ENCODE measurements around the gene SUPT3H. TPM values are rescaled to one million over a fixed set of nuclear protein-coding genes. Genes with fewer than 3 reads are reported as not detected.

Gene SUPT3H
- 10 to 100 TPM; 19.3 to 24.0 (median 23.2) TPM for polyA plus RNA-seq (ENCODE audit: insufficient read length in 4 of 4)

- peak; percentile 92 to 97 (median 94) for DNase-seq (ENCODE audit: low read depth in 4 of 4, low spot score in 3 of 4)
These were observed at the start of gene SUPT3H for GRCh38 chr6:45377554-45378333. TSS of gene SUPT3H (minus strand) at chr6:45377934.

- DNase-seq (ENCODE audit: low read depth in 4 of 4, low spot score in 3 of 4): no peak
These were observed 48.5 kb upstream of the SUPT3H start for GRCh38 chr6:45426251-45426650.

- no peak for DNase-seq (ENCODE audit: low read depth in 4 of 4, low spot score in 3 of 4)
These were observed 46.7 kb upstream of the SUPT3H start for GRCh38 chr6:45424451-45424861.

GRCh38 chr6:45423824-45424450 lies 46.2 kb upstream of the SUPT3H start:
- DNase-seq (ENCODE audit: low read depth in 4 of 4, low spot score in 3 of 4): no peak

GRCh38 chr6:45423111-45423823 lies 45.5 kb upstream of the SUPT3H start:
- no peak for DNase-seq (ENCODE audit: low read depth in 4 of 4, low spot score in 3 of 4)

GRCh38 chr6:45422503-45423110 lies 44.9 kb upstream of the SUPT3H start:
- DNase-seq (ENCODE audit: low read depth in 4 of 4, low spot score in 3 of 4): no peak

GRCh38 chr6:45421709-45422502 lies 44.2 kb upstream of the SUPT3H start:
- peak in 1 of 4 donors; percentile 47 for DNase-seq (ENCODE audit: low read depth in 4 of 4, low spot score in 3 of 4)

GRCh38 chr6:45420909-45421708 lies 43.4 kb upstream of the SUPT3H start:
- DNase-seq (ENCODE audit: low read depth in 4 of 4, low spot score in 3 of 4): no peak

- no peak for DNase-seq (ENCODE audit: low read depth in 4 of 4, low spot score in 3 of 4)
These were observed 42.6 kb upstream of the SUPT3H start for GRCh38 chr6:45420083-45420908.

GRCh38 chr6:45419571-45420082 lies 41.9 kb upstream of the SUPT3H start:
- DNase-seq (ENCODE audit: low read depth in 4 of 4, low spot score in 3 of 4): peak in 1 of 4 donors; percentile 49

- DNase-seq (ENCODE audit: low read depth in 4 of 4, low spot score in 3 of 4): no peak
These were observed 39.7 kb upstream of the SUPT3H start for GRCh38 chr6:45417436-45417835.

GRCh38 chr6:45416700-45417099 lies 39.0 kb upstream of the SUPT3H start:
- DNase-seq (ENCODE audit: low read depth in 4 of 4, low spot score in 3 of 4): no peak

- DNase-seq (ENCODE audit: low read depth in 4 of 4, low spot score in 3 of 4): no peak
These were observed 38.2 kb upstream of the SUPT3H start for GRCh38 chr6:45415788-45416518.

- no peak for DNase-seq (ENCODE audit: low read depth in 4 of 4, low spot score in 3 of 4)
These were observed 37.6 kb upstream of the SUPT3H start for GRCh38 chr6:45415315-45415714.

- DNase-seq (ENCODE audit: low read depth in 4 of 4, low spot score in 3 of 4): no peak
These were observed 34.2 kb upstream of the SUPT3H start for GRCh38 chr6:45411959-45412358.

- DNase-seq (ENCODE audit: low read depth in 4 of 4, low spot score in 3 of 4): no peak
These were observed 22.3 kb upstream of the SUPT3H start for GRCh38 chr6:45400021-45400420.

- DNase-seq (ENCODE audit: low read depth in 4 of 4, low spot score in 3 of 4): no peak
These were observed 20.5 kb upstream of the SUPT3H start for GRCh38 chr6:45398075-45398813.
